ENCODE data around the gene DNTT. TPM values are rescaled to one million over a fixed set of nuclear protein-coding genes. Genes with fewer than 3 reads are reported as not detected.
"Not testable (repeated sequence)": the region's sequence is repeated elsewhere in the genome, so short reads cannot be mapped to it uniquely, and the experiment has no call there.

The DNTT gene
- total RNA-seq, 1 donor from 2014 or later, result not detected

DNA sequence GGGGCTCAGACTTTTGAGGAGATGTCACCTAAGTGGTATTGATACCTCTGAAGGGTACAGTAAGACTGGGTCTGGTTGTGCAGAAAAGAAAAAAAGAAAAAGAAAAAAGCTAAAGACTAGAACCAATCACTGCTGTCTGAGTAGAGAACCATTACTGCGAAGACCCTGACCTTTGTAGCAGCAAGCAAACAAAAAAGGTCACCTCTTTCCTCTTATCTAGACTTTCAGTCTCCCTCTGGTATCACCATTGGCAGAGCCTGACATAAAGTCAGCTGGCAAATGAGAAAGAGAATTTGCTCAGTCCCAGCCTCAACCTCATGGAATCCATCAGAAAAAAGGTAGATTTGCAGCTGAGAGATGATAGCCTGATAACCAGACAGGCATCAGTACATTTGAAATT lies 2.6 kb upstream of the DNTT start:
- H3K9me3 Mint-ChIP-seq (ENCODE audit: unreplicated experiment), result no peaks in the 10 kb centered on the region
- TF ChIP-seq, protein P1, sequence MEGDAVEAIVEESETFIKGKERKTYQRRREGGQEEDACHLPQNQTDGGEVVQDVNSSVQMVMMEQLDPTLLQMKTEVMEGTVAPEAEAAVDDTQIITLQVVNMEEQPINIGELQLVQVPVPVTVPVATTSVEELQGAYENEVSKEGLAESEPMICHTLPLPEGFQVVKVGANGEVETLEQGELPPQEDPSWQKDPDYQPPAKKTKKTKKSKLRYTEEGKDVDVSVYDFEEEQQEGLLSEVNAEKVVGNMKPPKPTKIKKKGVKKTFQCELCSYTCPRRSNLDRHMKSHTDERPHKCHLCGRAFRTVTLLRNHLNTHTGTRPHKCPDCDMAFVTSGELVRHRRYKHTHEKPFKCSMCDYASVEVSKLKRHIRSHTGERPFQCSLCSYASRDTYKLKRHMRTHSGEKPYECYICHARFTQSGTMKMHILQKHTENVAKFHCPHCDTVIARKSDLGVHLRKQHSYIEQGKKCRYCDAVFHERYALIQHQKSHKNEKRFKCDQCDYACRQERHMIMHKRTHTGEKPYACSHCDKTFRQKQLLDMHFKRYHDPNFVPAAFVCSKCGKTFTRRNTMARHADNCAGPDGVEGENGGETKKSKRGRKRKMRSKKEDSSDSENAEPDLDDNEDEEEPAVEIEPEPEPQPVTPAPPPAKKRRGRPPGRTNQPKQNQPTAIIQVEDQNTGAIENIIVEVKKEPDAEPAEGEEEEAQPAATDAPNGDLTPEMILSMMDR (IDR thresholded peaks at IDR 0.05; ENCODE audit: partially characterized antibody, unreplicated experiment), result no peak
- no peak overlapping the region for H3K27ac Mint-ChIP-seq (ENCODE audit: unreplicated experiment)
- H3K4me1 Mint-ChIP-seq (ENCODE audit: low read depth, unreplicated experiment), result peaks cover 5% of the 10 kb centered on the region
- no peaks in the 10 kb centered on the region for H3K36me3 Mint-ChIP-seq (ENCODE audit: unreplicated experiment)
- H3K27me3 Mint-ChIP-seq (ENCODE audit: unreplicated experiment), result no peaks in the 10 kb centered on the region
- no peak overlapping the region for H3K4me3 Mint-ChIP-seq (ENCODE audit: unreplicated experiment)
- no peak for DNase-seq

DNA sequence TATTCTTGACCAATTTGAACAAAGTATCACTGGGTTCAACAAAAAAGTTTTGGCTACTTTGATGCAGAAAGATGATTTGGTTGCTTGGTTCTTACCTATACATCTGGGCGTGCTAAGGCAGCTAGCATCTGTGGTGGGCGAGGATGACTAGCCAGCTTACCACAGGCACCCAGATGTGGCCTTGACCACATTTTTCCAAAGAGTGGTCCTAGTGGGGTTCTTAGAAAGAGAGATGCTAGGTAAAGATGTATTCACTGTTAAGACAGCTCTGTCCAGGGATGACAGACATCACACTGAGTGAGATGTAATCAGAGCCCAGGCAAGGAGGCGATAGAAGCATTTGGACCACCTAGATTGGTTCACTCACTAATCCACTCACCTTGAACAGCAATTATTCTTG lies 785 bp downstream of the DNTT start:
- no peak for DNase-seq

DNA sequence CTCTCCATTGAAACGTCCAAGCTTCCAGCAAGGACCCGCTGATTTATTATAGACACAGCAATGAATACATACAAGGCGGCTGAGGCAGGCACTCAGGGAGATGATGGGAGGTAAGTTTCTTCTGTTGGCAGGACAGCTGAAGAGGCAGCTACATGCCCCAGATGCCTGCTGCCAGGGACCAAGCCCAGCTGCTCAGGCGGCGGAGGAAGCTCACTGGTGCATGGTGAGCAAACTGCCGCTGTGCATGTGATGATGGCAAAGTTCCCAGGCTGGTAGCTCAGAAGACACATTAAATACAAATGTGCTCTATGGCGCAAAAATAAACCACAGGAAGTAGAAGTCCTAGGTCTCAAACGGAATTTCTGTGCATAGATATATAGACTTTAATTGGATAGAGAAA lies 2.3 kb downstream of the DNTT start:
- no peaks in the 10 kb centered on the region for H3K27me3 Mint-ChIP-seq (ENCODE audit: unreplicated experiment)
- TF ChIP-seq, protein P1 (IDR thresholded peaks at IDR 0.05; ENCODE audit: partially characterized antibody, unreplicated experiment), result no peak
- H3K9me3 Mint-ChIP-seq (ENCODE audit: unreplicated experiment), result no peaks in the 10 kb centered on the region
- no peak overlapping the region for H3K4me3 Mint-ChIP-seq (ENCODE audit: unreplicated experiment)
- DNase-seq, result no peak
- peaks cover 16% of the 10 kb centered on the region for H3K4me1 Mint-ChIP-seq (ENCODE audit: low read depth, unreplicated experiment)
- no peaks in the 10 kb centered on the region for H3K36me3 Mint-ChIP-seq (ENCODE audit: unreplicated experiment)
- no peak overlapping the region for H3K27ac Mint-ChIP-seq (ENCODE audit: unreplicated experiment)

More for the DNA sequence above, 785 bp downstream of the DNTT start:
- H3K4me3 Mint-ChIP-seq (ENCODE audit: unreplicated experiment), result no peak overlapping the region
- H3K27ac Mint-ChIP-seq (ENCODE audit: unreplicated experiment), result no peak overlapping the region
- no peaks in the 10 kb centered on the region for H3K27me3 Mint-ChIP-seq (ENCODE audit: unreplicated experiment)
- TF ChIP-seq, protein P1 (IDR thresholded peaks at IDR 0.05; ENCODE audit: partially characterized antibody, unreplicated experiment), result no peak
- no peaks in the 10 kb centered on the region for H3K36me3 Mint-ChIP-seq (ENCODE audit: unreplicated experiment)
- peaks cover 14% of the 10 kb centered on the region for H3K4me1 Mint-ChIP-seq (ENCODE audit: low read depth, unreplicated experiment)
- no peaks in the 10 kb centered on the region for H3K9me3 Mint-ChIP-seq (ENCODE audit: unreplicated experiment)

DNA sequence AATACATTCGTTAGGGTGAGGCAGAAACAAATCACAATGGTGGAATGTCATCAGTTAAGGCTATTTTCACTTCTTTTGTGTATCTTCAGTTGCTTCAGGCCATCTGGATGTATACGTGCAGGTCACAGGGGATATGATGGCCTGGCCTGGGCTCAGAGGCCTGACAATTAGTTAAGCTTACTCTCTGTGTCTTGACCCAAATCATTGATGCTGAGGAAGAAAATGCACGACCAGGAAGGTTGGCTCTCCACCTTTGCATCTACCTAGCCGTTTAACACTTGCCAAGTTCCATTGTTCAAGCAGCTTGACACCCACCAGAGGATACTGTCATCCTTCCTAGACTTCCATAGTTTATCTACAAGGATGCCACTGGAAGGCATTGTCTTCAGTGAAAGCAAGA lies 4.6 kb downstream of the DNTT start:
- not testable (repeated sequence) for H3K4me3 Mint-ChIP-seq (ENCODE audit: unreplicated experiment); DNase-seq; H3K27me3 Mint-ChIP-seq (ENCODE audit: unreplicated experiment); H3K27ac Mint-ChIP-seq (ENCODE audit: unreplicated experiment); H3K9me3 Mint-ChIP-seq (ENCODE audit: unreplicated experiment); H3K36me3 Mint-ChIP-seq (ENCODE audit: unreplicated experiment)
- H3K4me1 Mint-ChIP-seq (ENCODE audit: low read depth, unreplicated experiment), result peaks cover 16% of the 10 kb centered on the region

DNA sequence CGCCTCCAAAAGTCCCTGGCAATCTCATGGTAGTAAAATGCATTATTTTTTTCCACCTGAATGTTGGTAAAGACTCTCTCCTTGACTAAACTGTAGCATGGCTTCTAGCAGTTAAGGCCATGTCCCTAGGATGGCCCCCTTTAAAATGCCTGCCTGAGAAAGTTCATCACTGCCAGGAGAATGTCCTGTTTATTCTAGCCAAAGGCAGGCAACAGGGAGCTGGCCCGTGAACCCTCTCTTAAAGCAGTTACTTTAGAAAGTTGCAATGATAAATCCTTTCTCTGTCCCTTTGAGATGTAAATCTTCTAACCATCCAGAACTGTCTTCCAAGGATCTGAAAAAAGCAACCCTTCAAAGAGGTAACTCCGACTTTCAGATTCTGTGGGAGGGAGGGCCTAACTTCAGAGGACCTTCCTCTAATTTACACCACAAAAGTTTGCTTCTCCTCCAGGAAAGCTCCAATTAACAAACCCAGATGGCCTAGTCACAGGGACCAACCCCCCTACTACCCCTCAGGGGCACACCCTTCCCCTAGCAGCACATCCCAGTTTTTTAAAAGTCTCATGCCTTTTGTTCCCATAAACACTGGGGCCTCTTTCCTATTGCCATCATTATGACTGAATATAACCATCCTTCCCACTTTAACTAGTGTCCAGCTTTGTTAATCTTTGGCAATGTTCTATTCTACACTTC lies 5.5 kb downstream of the DNTT start:
- Mint-ChIP-seq H3K4me3 (ENCODE audit: unreplicated experiment) (no peak overlapping the region), H3K27me3 (ENCODE audit: unreplicated experiment) (peaks cover 1% of the 10 kb centered on the region), H3K27ac (ENCODE audit: unreplicated experiment) (no peak overlapping the region), H3K36me3 (ENCODE audit: unreplicated experiment) (no peaks in the 10 kb centered on the region), H3K9me3 (ENCODE audit: unreplicated experiment) (no peaks in the 10 kb centered on the region), H3K4me1 (ENCODE audit: low read depth, unreplicated experiment) (peaks cover 16% of the 10 kb centered on the region)
- no peak for DNase-seq
- TF ChIP-seq, protein P1 (IDR thresholded peaks at IDR 0.05; ENCODE audit: partially characterized antibody, unreplicated experiment), result no peak

Measured in glutamatergic neuron (in vitro differentiated cells).